ENCODE measurements around the gene BEND6. TPM values are rescaled to one million over a fixed set of nuclear protein-coding genes. Genes with fewer than 3 reads are reported as not detected.

BEND6 gene
- total and polyA plus RNA-seq, 4 donors = 27.1 to 106 (median 82.3) TPM

GRCh38 chr6:56916849-56917551 is 37.9 kb upstream of the BEND6 start:
- no peaks in the 10 kb centered on the region for H3K9me3 ChIP-seq (ENCODE audit: control insufficient read depth, insufficient read depth, low read length)
- no peaks in the 10 kb centered on the region for H3K36me3 ChIP-seq (ENCODE audit: control insufficient read depth, insufficient read depth, low read length)
- no peak overlapping the region for H3K4me3 ChIP-seq (ENCODE audit: low read depth, low read length)
- no peaks in the 10 kb centered on the region for H3K4me1 ChIP-seq (ENCODE audit: control insufficient read depth, insufficient read depth, low read length)
- WGBS (ENCODE audit: insufficient coverage) = no CpG with 5 or more reads among the region's 2 CpGs
- DNase-seq (ENCODE audit: low read depth in 4 of 6, low spot score in 6 of 6) = peak in 1 of 6 donors; percentile 49
- no peak overlapping the region for H3K27ac ChIP-seq (ENCODE audit: low read depth, low read length)
- no peaks in the 10 kb centered on the region for H3K27me3 ChIP-seq (ENCODE audit: control insufficient read depth, insufficient read depth, low read length)

DNA sequence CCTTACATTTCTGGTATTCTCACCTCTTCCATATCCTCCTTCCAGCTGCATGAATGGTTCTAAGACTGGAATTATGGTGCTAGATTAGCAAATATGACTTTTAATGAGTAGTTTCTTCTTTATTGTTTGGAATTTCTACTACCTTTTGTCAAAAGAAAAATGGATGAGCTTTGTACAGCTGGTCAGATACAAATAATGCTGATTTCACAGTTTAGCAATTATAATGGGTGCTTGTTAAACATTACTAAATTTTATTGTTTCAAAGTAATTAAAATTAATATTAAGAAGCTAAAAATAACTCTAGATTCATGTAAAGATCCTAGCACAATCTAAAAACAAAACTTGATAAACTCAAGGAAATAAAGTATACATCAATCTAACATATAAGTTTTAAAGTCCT is 32.3 kb upstream of the BEND6 start:
- DNase-seq (ENCODE audit: low read depth in 4 of 6, low spot score in 6 of 6) = no peak
- no peaks in the 10 kb centered on the region for H3K36me3 ChIP-seq (ENCODE audit: control insufficient read depth, insufficient read depth, low read length)
- H3K27ac ChIP-seq (ENCODE audit: low read depth, low read length) = no peak overlapping the region
- H3K27me3 ChIP-seq (ENCODE audit: control insufficient read depth, insufficient read depth, low read length) = no peaks in the 10 kb centered on the region
- no peaks in the 10 kb centered on the region for H3K4me1 ChIP-seq (ENCODE audit: control insufficient read depth, insufficient read depth, low read length)
- H3K4me3 ChIP-seq (ENCODE audit: low read depth, low read length) = no peak overlapping the region
- no peaks in the 10 kb centered on the region for H3K9me3 ChIP-seq (ENCODE audit: control insufficient read depth, insufficient read depth, low read length)

DNA sequence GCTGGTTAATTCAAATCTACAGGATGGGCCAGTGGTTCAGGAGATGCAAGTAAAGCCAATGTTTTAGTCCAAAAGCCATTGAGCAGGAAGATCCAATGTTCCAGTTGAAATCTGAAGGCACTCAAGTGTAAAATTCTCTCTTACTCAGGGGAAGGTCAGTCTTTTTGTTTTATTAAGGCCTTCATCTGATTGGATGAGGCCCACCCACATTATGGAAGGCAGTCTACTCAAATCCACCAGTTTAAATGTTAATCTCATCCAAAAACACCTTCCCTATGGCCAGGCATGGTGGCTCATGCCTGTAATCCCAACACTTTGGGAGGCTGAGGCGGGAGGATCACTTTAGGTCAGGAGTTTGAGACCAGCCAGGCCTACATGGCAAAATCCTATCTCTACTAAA is 31.3 kb upstream of the BEND6 start:
- Histone ChIP-seq H3K27ac (ENCODE audit: low read depth, low read length) (no peak overlapping the region), H3K27me3 (ENCODE audit: control insufficient read depth, insufficient read depth, low read length) (no peaks in the 10 kb centered on the region), H3K36me3 (ENCODE audit: control insufficient read depth, insufficient read depth, low read length) (no peaks in the 10 kb centered on the region), H3K4me3 (ENCODE audit: low read depth, low read length) (no peak overlapping the region), H3K4me1 (ENCODE audit: control insufficient read depth, insufficient read depth, low read length) (no peaks in the 10 kb centered on the region), H3K9me3 (ENCODE audit: control insufficient read depth, insufficient read depth, low read length) (no peaks in the 10 kb centered on the region)
- no CpG with 5 or more reads among the region's 1 CpG for WGBS (ENCODE audit: insufficient coverage)
- no peak for DNase-seq (ENCODE audit: low read depth in 4 of 6, low spot score in 6 of 6)

GRCh38 chr6:56927538-56928453 is 27.1 kb upstream of the BEND6 start:
- 100% methylated on average over 1 of the region's 4 CpGs for WGBS (ENCODE audit: insufficient coverage)
- Histone ChIP-seq H3K27me3 (ENCODE audit: control insufficient read depth, insufficient read depth, low read length) (no peaks in the 10 kb centered on the region), H3K4me3 (ENCODE audit: low read depth, low read length) (no peak overlapping the region), H3K36me3 (ENCODE audit: control insufficient read depth, insufficient read depth, low read length) (no peaks in the 10 kb centered on the region), H3K4me1 (ENCODE audit: control insufficient read depth, insufficient read depth, low read length) (no peaks in the 10 kb centered on the region), H3K9me3 (ENCODE audit: control insufficient read depth, insufficient read depth, low read length) (no peaks in the 10 kb centered on the region), H3K27ac (ENCODE audit: low read depth, low read length) (no peak overlapping the region)
- no peak for DNase-seq (ENCODE audit: low read depth in 4 of 6, low spot score in 6 of 6)

DNA sequence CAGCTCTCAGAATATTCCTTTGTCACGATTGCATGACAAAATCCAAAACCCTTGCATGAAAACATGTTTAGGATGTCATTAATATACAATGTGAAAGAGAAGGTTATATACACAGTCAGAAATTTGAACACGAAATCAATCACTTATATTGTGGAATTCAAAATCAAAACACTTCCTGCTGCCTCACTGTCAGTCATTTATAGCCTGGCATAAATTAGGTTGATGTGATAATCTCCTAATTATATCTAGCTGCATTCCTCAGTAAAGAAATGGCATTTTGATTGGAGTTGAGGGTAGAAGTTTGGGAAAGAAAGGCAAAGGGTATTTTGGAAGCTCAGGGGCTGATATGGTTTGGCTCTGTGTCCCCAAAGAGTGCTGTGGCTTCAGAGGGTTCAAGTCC is 24.1 kb upstream of the BEND6 start:
- DNase-seq (ENCODE audit: low read depth in 4 of 6, low spot score in 6 of 6) = no peak
- peaks cover 3% of the 10 kb centered on the region for H3K4me1 ChIP-seq (ENCODE audit: control insufficient read depth, insufficient read depth, low read length)
- no peaks in the 10 kb centered on the region for H3K27me3 ChIP-seq (ENCODE audit: control insufficient read depth, insufficient read depth, low read length)
- whole genome bisulfite sequencing (ENCODE audit: insufficient coverage) = no CpG with 5 or more reads among the region's 2 CpGs
- H3K9me3 ChIP-seq (ENCODE audit: control insufficient read depth, insufficient read depth, low read length) = no peaks in the 10 kb centered on the region
- H3K4me3 ChIP-seq (ENCODE audit: low read depth, low read length) = no peak overlapping the region
- no peaks in the 10 kb centered on the region for H3K36me3 ChIP-seq (ENCODE audit: control insufficient read depth, insufficient read depth, low read length)
- H3K27ac ChIP-seq (ENCODE audit: low read depth, low read length) = no peak overlapping the region

DNA sequence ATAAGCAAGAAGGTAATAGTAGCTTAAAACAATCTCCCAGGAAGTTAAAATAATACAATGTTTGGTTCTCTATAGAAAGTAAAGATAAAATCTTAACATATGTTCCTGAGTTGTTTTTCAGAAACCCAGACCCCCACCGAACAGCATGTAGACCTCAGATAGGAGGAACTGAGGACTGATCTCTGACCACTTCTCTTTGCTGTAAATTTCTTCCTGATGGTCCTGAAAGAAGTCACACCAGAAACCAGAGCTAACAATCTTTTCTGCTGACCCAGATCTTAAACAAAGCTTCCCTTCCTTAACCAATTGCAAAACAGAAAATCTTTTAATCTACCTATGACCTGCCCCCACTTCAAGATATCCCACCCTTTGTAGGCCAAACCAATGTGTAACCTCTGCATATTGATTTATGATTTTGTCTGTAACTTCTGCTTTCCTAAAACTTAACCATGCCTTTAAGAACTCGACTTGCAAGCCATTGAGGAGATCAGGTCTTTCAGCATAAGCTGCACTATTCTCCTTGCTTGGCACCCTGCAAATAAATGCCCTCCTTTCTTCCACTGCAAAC is 21.9 kb upstream of the BEND6 start:
- H3K9me3 ChIP-seq (ENCODE audit: control insufficient read depth, insufficient read depth, low read length) = no peaks in the 10 kb centered on the region
- H3K27ac ChIP-seq (ENCODE audit: low read depth, low read length) = no peak overlapping the region
- no peak overlapping the region for H3K4me3 ChIP-seq (ENCODE audit: low read depth, low read length)
- no peaks in the 10 kb centered on the region for H3K27me3 ChIP-seq (ENCODE audit: control insufficient read depth, insufficient read depth, low read length)
- no peak for DNase-seq (ENCODE audit: low read depth in 4 of 6, low spot score in 6 of 6)
- WGBS (ENCODE audit: insufficient coverage) = 78% methylated on average over 1 of the region's 2 CpGs
- H3K36me3 ChIP-seq (ENCODE audit: control insufficient read depth, insufficient read depth, low read length) = no peaks in the 10 kb centered on the region
- peaks cover 3% of the 10 kb centered on the region for H3K4me1 ChIP-seq (ENCODE audit: control insufficient read depth, insufficient read depth, low read length)

GRCh38 chr6:56933650-56934049 is 21.3 kb upstream of the BEND6 start:
- WGBS (ENCODE audit: insufficient coverage) = no CpG with 5 or more reads among the region's 1 CpG
- no peak for DNase-seq (ENCODE audit: low read depth in 4 of 6, low spot score in 6 of 6)
- Histone ChIP-seq H3K36me3 (ENCODE audit: control insufficient read depth, insufficient read depth, low read length) (no peaks in the 10 kb centered on the region), H3K27ac (ENCODE audit: low read depth, low read length) (no peak overlapping the region), H3K4me3 (ENCODE audit: low read depth, low read length) (no peak overlapping the region), H3K27me3 (ENCODE audit: control insufficient read depth, insufficient read depth, low read length) (no peaks in the 10 kb centered on the region), H3K9me3 (ENCODE audit: control insufficient read depth, insufficient read depth, low read length) (no peaks in the 10 kb centered on the region), H3K4me1 (ENCODE audit: control insufficient read depth, insufficient read depth, low read length) (peaks cover 3% of the 10 kb centered on the region)

- Histone ChIP-seq H3K4me3 (ENCODE audit: low read depth, low read length) (no peak overlapping the region), H3K4me1 (ENCODE audit: control insufficient read depth, insufficient read depth, low read length) (peaks cover 3% of the 10 kb centered on the region), H3K27ac (ENCODE audit: low read depth, low read length) (peak overlapping the region; percentile 47), H3K9me3 (ENCODE audit: control insufficient read depth, insufficient read depth, low read length) (no peaks in the 10 kb centered on the region), H3K27me3 (ENCODE audit: control insufficient read depth, insufficient read depth, low read length) (no peaks in the 10 kb centered on the region), H3K36me3 (ENCODE audit: control insufficient read depth, insufficient read depth, low read length) (no peaks in the 10 kb centered on the region)
- peak in 5 of 6 donors; percentile 45 to 87 (median 57) for DNase-seq (ENCODE audit: low read depth in 4 of 6, low spot score in 6 of 6)
- no CpG with 5 or more reads among the region's 4 CpGs for WGBS (ENCODE audit: insufficient coverage)
Measured at GRCh38 chr6:56934876-56935275, 20.0 kb upstream of the BEND6 start.

GRCh38 chr6:56936466-56936865 is 18.4 kb upstream of the BEND6 start:
- no peak for DNase-seq (ENCODE audit: low read depth in 4 of 6, low spot score in 6 of 6)
- no peak overlapping the region for H3K27ac ChIP-seq (ENCODE audit: low read depth, low read length)
- H3K36me3 ChIP-seq (ENCODE audit: control insufficient read depth, insufficient read depth, low read length) = no peaks in the 10 kb centered on the region
- H3K9me3 ChIP-seq (ENCODE audit: control insufficient read depth, insufficient read depth, low read length) = peaks cover 1% of the 10 kb centered on the region
- no peaks in the 10 kb centered on the region for H3K27me3 ChIP-seq (ENCODE audit: control insufficient read depth, insufficient read depth, low read length)
- H3K4me1 ChIP-seq (ENCODE audit: control insufficient read depth, insufficient read depth, low read length) = peaks cover 3% of the 10 kb centered on the region
- 69% methylated on average over 2 of the region's 4 CpGs for WGBS (ENCODE audit: insufficient coverage)
- H3K4me3 ChIP-seq (ENCODE audit: low read depth, low read length) = no peak overlapping the region
